CD4-positive, CD25-positive, alpha-beta regulatory T cell (primary cell): Measurements from ENCODE around the gene ZNF438. TPM values are rescaled to one million over a fixed set of nuclear protein-coding genes. Genes with fewer than 3 reads are reported as not detected.

Experiments
- ATAC-seq, 2 donors: fragments of 150-1000 bp; cut with Tn5 transposase; one replicate each; pipeline ENCODE4 v1.10.0; 2021; ENCODE audit warnings: low read depth in 2 of 2, moderate number of reproducible peaks in 2 of 2, moderate library complexity in 1 of 2
- DNase-seq, 3 donors: peaks; one replicate each; pipeline versions ENCODE4 v3.0.0 to v3.0.0-alpha.2; 2012 to 2022; ENCODE audit warnings: mixed read lengths in 1 of 3
- H3K27ac ChIP-seq: one replicate; pipeline ENCODE4 v1.7.0; 2013; ENCODE audit warnings: mild to moderate bottlenecking, low read length; ENCODE audit not compliant: insufficient read depth, poor library complexity, severe bottlenecking
- H3K27me3 ChIP-seq: one replicate; pipeline ENCODE4 v1.7.0; 2013; ENCODE audit warnings: low read length; ENCODE audit not compliant: control insufficient read depth, insufficient read depth
- H3K36me3 ChIP-seq: one replicate; pipeline ENCODE4 v1.7.0; 2013; ENCODE audit warnings: mild to moderate bottlenecking, low read length, moderate library complexity; ENCODE audit not compliant: control insufficient read depth, insufficient read depth
- H3K4me1 ChIP-seq: 2 replicates; pipeline ENCODE4 v1.7.0; 2013; ENCODE audit warnings: mild to moderate bottlenecking, low read length; ENCODE audit not compliant: insufficient read depth, control insufficient read depth, poor library complexity, severe bottlenecking
- H3K4me3 ChIP-seq: one replicate; pipeline ENCODE4 v1.7.0; 2013; ENCODE audit warnings: low read depth, mild to moderate bottlenecking, low read length, moderate library complexity
- H3K9me3 ChIP-seq, 2 experiments: 1 replicate in 1 of 2; 2 replicates in 1 of 2; pipeline ENCODE4 v1.7.0; 2013; ENCODE audit warnings: low read length in 2 of 2, mild to moderate bottlenecking in 1 of 2, moderate library complexity in 1 of 2; ENCODE audit not compliant: control insufficient read depth in 2 of 2
- H3K27ac Mint-ChIP-seq, 3 donors: one replicate each; pipeline ENCODE4 v1.8.0; 2020 to 2022; ENCODE audit warnings: mild to moderate bottlenecking in 3 of 3, mixed read lengths in 3 of 3, moderate library complexity in 2 of 3
- H3K27me3 Mint-ChIP-seq: one replicate; pipeline ENCODE4 v1.8.0; 2022; ENCODE audit warnings: mild to moderate bottlenecking, mixed read lengths
- H3K36me3 Mint-ChIP-seq: one replicate; pipeline ENCODE4 v1.8.0; 2020; ENCODE audit warnings: mixed read lengths
- H3K4me1 Mint-ChIP-seq, 4 donors: one replicate each; pipeline ENCODE4 v1.8.0; 2020 to 2022; ENCODE audit warnings: mixed read lengths in 4 of 4, mild to moderate bottlenecking in 1 of 4
- H3K4me3 Mint-ChIP-seq, 4 donors: one replicate each; pipeline ENCODE4 v1.8.0; 2020 to 2022; ENCODE audit warnings: mild to moderate bottlenecking in 4 of 4, mixed read lengths in 4 of 4, moderate library complexity in 3 of 4
- H3K9me3 Mint-ChIP-seq, 7 donors: one replicate each; pipeline ENCODE4 v1.8.0; 2020 to 2022; ENCODE audit warnings: mixed read lengths in 7 of 7, mild to moderate bottlenecking in 3 of 7, moderate library complexity in 2 of 7
- polyA plus RNA-seq, 4 donors: library from polyadenylated mRNA; unstranded; fragments of 300-500 nt; fragmentation: Illumina TruSeq; gene quantifications; one replicate each; pipeline ENCODE4 v1.2.3, GENCODE V29; 2021
- total RNA-seq: library from RNA; stranded (reverse); gene quantifications from one replicate; pipeline ENCODE4 v1.2.3, GENCODE V29; 2022

Gene ZNF438
- total and polyA plus RNA-seq, 5 donors from 2014 or later = 1.6 to 5.1 (median 3.4) TPM

- Mint-ChIP-seq H3K4me3 (no peak overlapping the region), H3K9me3 (no peaks in the 10 kb centered on the region), H3K27me3 (no peaks in the 10 kb centered on the region), H3K36me3 (peaks cover 6% of the 10 kb centered on the region), H3K27ac (peak overlapping the region in 1 of 3 donors; percentile 3), H3K4me1 (peaks cover 0 to 7% (median 0%) of the 10 kb centered on the region in 4 donors)
- Histone ChIP-seq H3K9me3 (no peaks in the 10 kb centered on the region), H3K36me3 (no peaks in the 10 kb centered on the region), H3K4me1 (no peaks in the 10 kb centered on the region), H3K27me3 (no peaks in the 10 kb centered on the region), H3K27ac (no peak overlapping the region), H3K4me3 (no peak overlapping the region)
- DNase-seq (no peak), ATAC-seq (no peak)
Measured at GRCh38 chr10:31018962-31019361, 12.7 kb downstream of the ZNF438 start.

- no peaks in the 10 kb centered on the region for H3K27me3 ChIP-seq
- Mint-ChIP-seq H3K27me3 (no peaks in the 10 kb centered on the region), H3K36me3 (peaks cover 12% of the 10 kb centered on the region), H3K4me1 (peaks cover 0 to 7% (median 0%) of the 10 kb centered on the region in 4 donors), H3K4me3 (no peak overlapping the region), H3K9me3 (peaks cover 0 to 1% (median 0%) of the 10 kb centered on the region in 7 donors), H3K27ac (peak overlapping the region in 1 of 3 donors; percentile 3)
- no peak overlapping the region for H3K27ac ChIP-seq
- no peaks in the 10 kb centered on the region for H3K9me3 ChIP-seq
- DNase-seq = no peak
- H3K36me3 ChIP-seq = no peaks in the 10 kb centered on the region
- no peak for ATAC-seq
- no peaks in the 10 kb centered on the region for H3K4me1 ChIP-seq
- no peak overlapping the region for H3K4me3 ChIP-seq
Measured at GRCh38 chr10:31018356-31018750, 13.3 kb downstream of the ZNF438 start.

- Mint-ChIP-seq H3K9me3 (peaks cover 0 to 1% (median 0%) of the 10 kb centered on the region in 7 donors), H3K4me3 (no peak overlapping the region), H3K27me3 (no peaks in the 10 kb centered on the region), H3K36me3 (peaks cover 13% of the 10 kb centered on the region), H3K27ac (no peak overlapping the region), H3K4me1 (peaks cover 0 to 5% (median 0%) of the 10 kb centered on the region in 4 donors)
- H3K4me1 ChIP-seq = no peaks in the 10 kb centered on the region
- ATAC-seq (no peak), DNase-seq (no peak)
- H3K36me3 ChIP-seq = no peaks in the 10 kb centered on the region
- no peak overlapping the region for H3K4me3 ChIP-seq
- no peak overlapping the region for H3K27ac ChIP-seq
- H3K9me3 ChIP-seq = no peaks in the 10 kb centered on the region
- H3K27me3 ChIP-seq = no peaks in the 10 kb centered on the region
Measured at GRCh38 chr10:31017534-31018355, 13.9 kb downstream of the ZNF438 start.

GRCh38 chr10:31014161-31014875, 17.3 kb downstream of the ZNF438 start:
- H3K9me3 ChIP-seq = no peaks in the 10 kb centered on the region
- Mint-ChIP-seq H3K27me3 (no peaks in the 10 kb centered on the region), H3K4me3 (no peak overlapping the region), H3K27ac (no peak overlapping the region), H3K36me3 (peaks cover 15% of the 10 kb centered on the region), H3K9me3 (peaks cover 0 to 1% (median 0%) of the 10 kb centered on the region in 7 donors), H3K4me1 (peaks cover 0 to 14% (median 3%) of the 10 kb centered on the region in 4 donors)
- no peak overlapping the region for H3K27ac ChIP-seq
- no peaks in the 10 kb centered on the region for H3K4me1 ChIP-seq
- ATAC-seq (no peak), DNase-seq (no peak)
- no peaks in the 10 kb centered on the region for H3K36me3 ChIP-seq
- H3K27me3 ChIP-seq = no peaks in the 10 kb centered on the region
- H3K4me3 ChIP-seq = no peak overlapping the region

- no peaks in the 10 kb centered on the region for H3K36me3 ChIP-seq
- no peaks in the 10 kb centered on the region for H3K27me3 ChIP-seq
- no peak overlapping the region for H3K27ac ChIP-seq
- Mint-ChIP-seq H3K27me3 (no peaks in the 10 kb centered on the region), H3K36me3 (peaks cover 15% of the 10 kb centered on the region), H3K4me3 (no peak overlapping the region), H3K27ac (no peak overlapping the region), H3K9me3 (peaks cover 0 to 1% (median 0%) of the 10 kb centered on the region in 7 donors), H3K4me1 (peaks cover 0 to 12% (median 5%) of the 10 kb centered on the region in 4 donors)
- ATAC-seq (no peak), DNase-seq (no peak)
- H3K4me3 ChIP-seq = no peak overlapping the region
- no peaks in the 10 kb centered on the region for H3K4me1 ChIP-seq
- no peaks in the 10 kb centered on the region for H3K9me3 ChIP-seq
Measured at GRCh38 chr10:31013331-31013730, 18.3 kb downstream of the ZNF438 start.

- Histone ChIP-seq H3K4me3 (no peak overlapping the region), H3K36me3 (no peaks in the 10 kb centered on the region), H3K27me3 (no peaks in the 10 kb centered on the region), H3K27ac (no peak overlapping the region), H3K9me3 (no peaks in the 10 kb centered on the region), H3K4me1 (no peaks in the 10 kb centered on the region)
- no peak for DNase-seq
- H3K27me3 Mint-ChIP-seq = no peaks in the 10 kb centered on the region
- peaks cover 15% of the 10 kb centered on the region for H3K36me3 Mint-ChIP-seq
- peaks cover 0 to 1% (median 0%) of the 10 kb centered on the region in 7 donors for H3K9me3 Mint-ChIP-seq
- H3K4me1 Mint-ChIP-seq = peaks cover 5 to 10% (median 10%) of the 10 kb centered on the region in 4 donors
- H3K27ac Mint-ChIP-seq = peak overlapping the region in 1 of 3 donors; percentile 2
- ATAC-seq = no peak
- no peak overlapping the region for H3K4me3 Mint-ChIP-seq
Measured at GRCh38 chr10:31011665-31012022, 20.0 kb downstream of the ZNF438 start.

- H3K36me3 ChIP-seq = no peaks in the 10 kb centered on the region
- Mint-ChIP-seq H3K27me3 (no peaks in the 10 kb centered on the region), H3K36me3 (peaks cover 15% of the 10 kb centered on the region), H3K27ac (peak overlapping the region in 1 of 3 donors; percentile 2), H3K9me3 (peaks cover 0 to 1% (median 0%) of the 10 kb centered on the region in 7 donors), H3K4me3 (peak overlapping the region in 1 of 4 donors; percentile 5), H3K4me1 (peaks cover 10 to 14% (median 10%) of the 10 kb centered on the region in 4 donors)
- no peak overlapping the region for H3K27ac ChIP-seq
- no peaks in the 10 kb centered on the region for H3K4me1 ChIP-seq
- H3K9me3 ChIP-seq = no peaks in the 10 kb centered on the region
- DNase-seq (no peak), ATAC-seq (no peak)
- no peaks in the 10 kb centered on the region for H3K27me3 ChIP-seq
- no peak overlapping the region for H3K4me3 ChIP-seq
Measured at GRCh38 chr10:31011017-31011664, 20.5 kb downstream of the ZNF438 start.
